B cell (primary cell): ENCODE measurements around the gene PSMF1. TPM values are rescaled to one million over a fixed set of nuclear protein-coding genes. Genes with fewer than 3 reads are reported as not detected.

Source experiments
- ATAC-seq: fragments of 200-7000 bp; cut with Tn5 transposase; one replicate; pipeline ENCODE4 v1.10.0; 2021; ENCODE audit warnings: low read depth, mild to moderate bottlenecking, moderate number of reproducible peaks, moderate library complexity
- CTCF ChIA-PET: fragments of 350-600 bp; sonication (Branson Sonifier 250); formaldehyde crosslinking; loops from one replicate; lab custom pipeline; 2021; ENCODE audit warnings: antibody characterized with exemption, inconsistent platforms; lab: Charles Lee
- POLR2A ChIA-PET: fragments of 350-600 bp; sonication (Branson Sonifier 250); formaldehyde crosslinking; loops from one replicate; lab custom pipeline; 2021; ENCODE audit warnings: antibody characterized with exemption; lab: Charles Lee
- DNase-seq: peaks from one replicate; pipeline ENCODE4 v3.0.0; 2013
- H2AFZ ChIP-seq: 2 replicates; pipeline ENCODE4 v1.6.1; 2012; ENCODE audit warnings: mild to moderate bottlenecking, low read depth, low read length; ENCODE audit not compliant: insufficient read depth, poor library complexity, severe bottlenecking
- H3K27ac ChIP-seq, 2 donors: 1 replicate in 1 of 2; 2 replicates in 1 of 2; pipeline ENCODE4 v1.5.1; 2012 to 2013; ENCODE audit warnings: low read length in 2 of 2, mild to moderate bottlenecking in 2 of 2, moderate library complexity in 1 of 2
- H3K27me3 ChIP-seq, 4 experiments: fragments of 200-600 bp in 1 of 4; sonication (generic) in 1 of 4; replicated peaks in 1 of 4; 1 replicate in 2 of 4; 2 replicates in 2 of 4; pipeline versions ENCODE4 v1.6.1 to v1.7.0; 2013 to 2016; ENCODE audit warnings: low read length in 3 of 4, mild to moderate bottlenecking in 2 of 4, mixed read lengths in 1 of 4, moderate library complexity in 1 of 4; ENCODE audit not compliant: insufficient read depth in 4 of 4, control insufficient read depth in 3 of 4; ENCODE audit errors: control extremely low read depth in 1 of 4
- H3K36me3 ChIP-seq, 2 experiments: replicated peaks in 1 of 2; 1 replicate in 1 of 2; 2 replicates in 1 of 2; pipeline versions ENCODE4 v1.6.1 to v1.7.1; 2013; ENCODE audit warnings: low read length in 1 of 2; ENCODE audit not compliant: insufficient read depth in 2 of 2, control insufficient read depth in 1 of 2; ENCODE audit errors: control extremely low read depth in 1 of 2, extremely low read depth in 1 of 2
- H3K4me1 ChIP-seq, 2 donors: fragments of 200-600 bp in 1 of 2; sonication (generic) in 1 of 2; 1 replicate in 1 of 2; 2 replicates in 1 of 2; pipeline versions ENCODE4 v1.5.1 to v1.6.1; 2013 to 2017; ENCODE audit warnings: low read length in 2 of 2; ENCODE audit not compliant: control insufficient read depth in 2 of 2, insufficient read depth in 2 of 2
- H3K4me2 ChIP-seq: replicated peaks from 2 replicates; pipeline ENCODE3; 2012; ENCODE audit warnings: mild to moderate bottlenecking, low read depth, low read length; ENCODE audit not compliant: poor library complexity, severe bottlenecking
- H3K4me3 ChIP-seq, 5 experiments: fragments of 200-600 bp in 1 of 5; sonication (generic) in 1 of 5; 1 replicate in 3 of 5; 2 replicates in 2 of 5; pipeline versions ENCODE4 v1.5.1 to v1.7.0; 2011 to 2016; ENCODE audit warnings: low read length in 4 of 5, mild to moderate bottlenecking in 4 of 5, low read depth in 2 of 5, control low read depth in 1 of 5, moderate library complexity in 1 of 5; ENCODE audit not compliant: insufficient read depth in 1 of 5; ENCODE audit errors: control extremely low read depth in 1 of 5, extremely low read depth in 1 of 5
- H3K79me2 ChIP-seq: fragments of 200-600 bp; sonication (generic); one replicate; pipeline ENCODE4 v1.6.0; 2016; ENCODE audit warnings: low read length; ENCODE audit not compliant: control insufficient read depth, insufficient read depth
- H3K9ac ChIP-seq: fragments of 200-600 bp; sonication (generic); 2 replicates; pipeline ENCODE4 v1.6.1; 2017; ENCODE audit warnings: mild to moderate bottlenecking, low read length, moderate library complexity
- H3K9me3 ChIP-seq, 3 donors: one replicate each; pipeline versions ENCODE4 v1.6.1 to v1.7.1; 2013; ENCODE audit warnings: low read length in 2 of 3; ENCODE audit not compliant: control insufficient read depth in 2 of 3, insufficient read depth in 1 of 3; ENCODE audit errors: control extremely low read depth in 1 of 3
- H4K20me1 ChIP-seq: 2 replicates; pipeline ENCODE4 v1.6.0; 2012; ENCODE audit warnings: mild to moderate bottlenecking, low read length; ENCODE audit not compliant: insufficient read depth, control insufficient read depth, poor library complexity, severe bottlenecking
- H3K27ac Mint-ChIP-seq: one replicate; pipeline ENCODE4 v1.8.0; 2021; ENCODE audit warnings: mixed read lengths
- H3K27me3 Mint-ChIP-seq: one replicate; pipeline ENCODE4 v1.8.0; 2021; ENCODE audit warnings: mixed read lengths
- H3K4me1 Mint-ChIP-seq: one replicate; pipeline ENCODE4 v1.8.0; 2021; ENCODE audit warnings: mixed read lengths
- H3K4me3 Mint-ChIP-seq: one replicate; pipeline ENCODE4 v1.8.0; 2021; ENCODE audit warnings: mixed read lengths
- H3K9me3 Mint-ChIP-seq: one replicate; pipeline ENCODE4 v1.8.0; 2022; ENCODE audit warnings: mixed read lengths; ENCODE audit not compliant: insufficient read depth
- EZH2 ChIP-seq: IDR thresholded peaks from 2 replicates; pipeline ENCODE4 v1.6.1; 2012; ENCODE audit warnings: borderline replicate concordance, low read depth, mild to moderate bottlenecking, moderate library complexity, low read length; ENCODE audit not compliant: insufficient read depth, poor library complexity, severe bottlenecking
- WGBS: methylation state at CpG from one replicate; pipeline ENCODE4 v1.1.5; 2013; ENCODE audit warnings: missing lambda C conversion rate; ENCODE audit not compliant: insufficient coverage; 5-methylcytosine and 5-hydroxymethylcytosine counted together
- intact Hi-C: fragments of 100-400 bp; cut with micrococcal nuclease; formaldehyde crosslinking; loops from one replicate; pipeline ENCODE4 v1.10.0; 2022
- polyA plus RNA-seq: library from polyadenylated mRNA; depleted of rRNA; stranded (reverse); fragments of >200 nt; gene quantifications from 2 replicates; pipeline ENCODE4 v1.2.3, GENCODE V29; 2012
- total RNA-seq, 2 donors: library from RNA; stranded (reverse); fragments of 120-200 nt in 1 of 2; gene quantifications; 1 replicate in 1 of 2; 2 replicates in 1 of 2; pipeline versions ENCODE4 v1.2.3 to v1.2.4, GENCODE V29; 2013 to 2022
- TF ChIP-seq, protein P1 (sequence below): fragments of 200-600 bp; IDR thresholded peaks from one replicate; pipeline ENCODE4 v1.8.0; 2022; ENCODE audit warnings: antibody characterized with exemption, mild to moderate bottlenecking

Gene PSMF1
- total and polyA plus RNA-seq, 2 donors (not counting 1 experiment from before 2014, with no cell fraction given) = 113 to 132 TPM

DNA sequence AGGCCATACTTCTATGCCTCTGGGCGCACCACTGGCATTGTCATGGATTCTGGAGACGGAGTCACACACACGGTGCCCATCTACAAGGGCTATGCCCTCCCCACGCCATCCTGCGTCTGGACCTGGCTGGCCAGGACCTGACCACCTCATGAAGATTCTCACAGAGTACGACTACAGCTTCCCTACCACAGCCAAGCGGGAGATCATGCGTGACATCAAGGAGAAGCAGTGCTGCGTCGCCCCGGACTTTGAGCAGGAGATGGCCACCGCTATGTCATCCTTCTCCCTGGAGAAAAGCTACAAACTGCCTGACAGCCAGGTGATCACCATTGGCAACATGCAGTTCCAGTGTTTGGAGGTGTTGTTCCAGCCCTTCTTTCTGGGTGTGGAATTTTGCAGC, 42.6 kb downstream of the PSMF1 start:
- Histone ChIP-seq H3K36me3 (peaks cover 3 to 60% of the 10 kb centered on the region in 2 experiments), H3K27me3 (no peaks in the 10 kb centered on the region), H3K4me1 (no peaks in the 10 kb centered on the region), H3K79me2 (no peaks in the 10 kb centered on the region), H3K4me2 (no peak overlapping the region), H3K9me3 (peaks cover 0 to 3% (median 2%) of the 10 kb centered on the region in 3 donors), H4K20me1 (peaks cover 28% of the 10 kb centered on the region), H3K9ac (no peak overlapping the region), H3K4me3 (no peak overlapping the region), H2AFZ (no peak overlapping the region), H3K27ac (no peak overlapping the region)
- DNase-seq (no peak), ATAC-seq (no peak)
- TF ChIP-seq, protein P1, sequence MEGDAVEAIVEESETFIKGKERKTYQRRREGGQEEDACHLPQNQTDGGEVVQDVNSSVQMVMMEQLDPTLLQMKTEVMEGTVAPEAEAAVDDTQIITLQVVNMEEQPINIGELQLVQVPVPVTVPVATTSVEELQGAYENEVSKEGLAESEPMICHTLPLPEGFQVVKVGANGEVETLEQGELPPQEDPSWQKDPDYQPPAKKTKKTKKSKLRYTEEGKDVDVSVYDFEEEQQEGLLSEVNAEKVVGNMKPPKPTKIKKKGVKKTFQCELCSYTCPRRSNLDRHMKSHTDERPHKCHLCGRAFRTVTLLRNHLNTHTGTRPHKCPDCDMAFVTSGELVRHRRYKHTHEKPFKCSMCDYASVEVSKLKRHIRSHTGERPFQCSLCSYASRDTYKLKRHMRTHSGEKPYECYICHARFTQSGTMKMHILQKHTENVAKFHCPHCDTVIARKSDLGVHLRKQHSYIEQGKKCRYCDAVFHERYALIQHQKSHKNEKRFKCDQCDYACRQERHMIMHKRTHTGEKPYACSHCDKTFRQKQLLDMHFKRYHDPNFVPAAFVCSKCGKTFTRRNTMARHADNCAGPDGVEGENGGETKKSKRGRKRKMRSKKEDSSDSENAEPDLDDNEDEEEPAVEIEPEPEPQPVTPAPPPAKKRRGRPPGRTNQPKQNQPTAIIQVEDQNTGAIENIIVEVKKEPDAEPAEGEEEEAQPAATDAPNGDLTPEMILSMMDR = no peak
- no peak for TF ChIP-seq EZH2
- no peak overlapping the region for H3K27ac Mint-ChIP-seq
- H3K4me3 Mint-ChIP-seq = no peak overlapping the region
- H3K27me3 Mint-ChIP-seq = no peaks in the 10 kb centered on the region
- WGBS = over 99% methylated on average over 12 of the region's 12 CpGs
- POLR2A ChIA-PET = no interaction called here
- peaks cover 3% of the 10 kb centered on the region for H3K4me1 Mint-ChIP-seq
- intact Hi-C loops = no loop called here
- peaks cover 3% of the 10 kb centered on the region for H3K9me3 Mint-ChIP-seq
- CTCF ChIA-PET = interaction anchor here (0.9 kb wide), 1 partner anchor 54 kb away, joined by 3 read pairs; no protein-coding TSS in a partner anchor

DNA sequence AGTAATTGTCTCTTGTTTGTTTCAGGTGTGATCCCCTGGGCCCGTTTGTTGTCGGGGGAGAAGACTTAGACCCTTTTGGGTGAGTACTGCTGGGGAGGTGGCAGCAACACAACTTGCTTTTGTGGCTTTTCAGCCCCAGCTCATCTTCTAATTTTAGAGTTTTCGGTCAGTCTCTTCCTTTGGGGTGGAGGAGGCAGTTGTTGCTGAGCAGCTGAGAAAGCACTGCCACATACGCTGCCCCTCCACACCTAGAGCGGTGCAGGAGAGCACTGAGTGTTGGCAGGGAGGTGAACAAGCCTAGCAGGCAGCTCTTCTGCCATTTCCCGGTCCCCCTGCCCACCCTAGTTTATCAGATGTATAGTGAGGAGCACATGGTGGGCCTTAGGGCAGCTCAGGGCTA, 44.7 kb downstream of the PSMF1 start:
- DNase-seq = no peak
- H3K4me3 ChIP-seq = no peak overlapping the region
- H3K9me3 ChIP-seq = no peaks in the 10 kb centered on the region
- H3K27ac ChIP-seq = peak overlapping the region in 1 of 2 donors; percentile 33
- no peaks in the 10 kb centered on the region for H3K27me3 ChIP-seq
- no peaks in the 10 kb centered on the region for H3K4me1 ChIP-seq
- TF ChIP-seq EZH2 = no peak
- TF ChIP-seq, protein P1 = no peak
- WGBS = 76% methylated on average over 5 of the region's 6 CpGs
- POLR2A ChIA-PET = no interaction called here
- H3K27me3 Mint-ChIP-seq = no peaks in the 10 kb centered on the region
- H3K9me3 Mint-ChIP-seq = no peaks in the 10 kb centered on the region
- CTCF ChIA-PET = no interaction called here
- H3K4me3 Mint-ChIP-seq = no peak overlapping the region
- no peak for ATAC-seq
- no peak overlapping the region for H2AFZ ChIP-seq
- peaks cover 27% of the 10 kb centered on the region for H4K20me1 ChIP-seq
- H3K4me2 ChIP-seq = no peak overlapping the region
- H3K79me2 ChIP-seq = no peaks in the 10 kb centered on the region
- H3K36me3 ChIP-seq = peaks cover 0 to 77% of the 10 kb centered on the region in 2 experiments
- no peak overlapping the region for H3K9ac ChIP-seq
- H3K27ac Mint-ChIP-seq = no peak overlapping the region
- intact Hi-C loops = no loop called here
- H3K4me1 Mint-ChIP-seq = peaks cover 2% of the 10 kb centered on the region
